Brain microvascular endothelial cell (primary cell): ENCODE data around the gene ING3.
A peak's percentile ranks its signal among the peaks of the same experiment; 100 is the strongest.

ENCODE experiments used
- DNase-seq: peaks from one replicate; pipeline ENCODE4 v3.0.0-alpha.2; 2020
- H3K27ac ChIP-seq: fragments of 250-450 bp; sonication (Bioruptor Pico); 2 replicates; pipeline ENCODE4 v1.5.1; 2020; ENCODE audit warnings: mild to moderate bottlenecking, moderate library complexity
- H3K27me3 ChIP-seq: fragments of 250-450 bp; sonication (Bioruptor Pico); replicated peaks from 2 replicates; pipeline ENCODE4 v1.5.1; 2020; ENCODE audit warnings: mild to moderate bottlenecking
- H3K36me3 ChIP-seq: fragments of 250-450 bp; sonication (Bioruptor Pico); replicated peaks from 2 replicates; pipeline ENCODE4 v1.5.1; 2020; ENCODE audit warnings: mild to moderate bottlenecking
- H3K4me3 ChIP-seq: 2 replicates; pipeline ENCODE4 v1.5.1; 2011; ENCODE audit warnings: low read depth, mild to moderate bottlenecking, control low read depth, low read length, moderate library complexity
- CTCF ChIP-seq: IDR thresholded peaks from 2 replicates; pipeline ENCODE4 v1.5.1; 2011; ENCODE audit warnings: low read depth, mild to moderate bottlenecking, moderate library complexity, low read length, control low read depth, inconsistent platforms; ENCODE audit errors: missing control alignments
- in situ Hi-C: cut with HindIII; loops from 2 replicates; pipeline ENCODE4 v1.10.0; 2017; ENCODE audit warnings: low sequenced_read_pairs, low pct_ligation_motif_present

ING3 gene

GRCh38 chr7:120986650-120987049 lies 36.1 kb downstream of the ING3 start:
- no peak for TF ChIP-seq CTCF
- H3K36me3 ChIP-seq: no peaks in the 10 kb centered on the region
- no peak for DNase-seq
- H3K27me3 ChIP-seq: no peaks in the 10 kb centered on the region
- no peak overlapping the region for H3K4me3 ChIP-seq
- no peak overlapping the region for H3K27ac ChIP-seq
- in situ Hi-C loops: loop anchor here (25.0 kb wide), 2 partner anchors 101 to 351 kb away; partner anchors contain the start of gene WNT16

DNA sequence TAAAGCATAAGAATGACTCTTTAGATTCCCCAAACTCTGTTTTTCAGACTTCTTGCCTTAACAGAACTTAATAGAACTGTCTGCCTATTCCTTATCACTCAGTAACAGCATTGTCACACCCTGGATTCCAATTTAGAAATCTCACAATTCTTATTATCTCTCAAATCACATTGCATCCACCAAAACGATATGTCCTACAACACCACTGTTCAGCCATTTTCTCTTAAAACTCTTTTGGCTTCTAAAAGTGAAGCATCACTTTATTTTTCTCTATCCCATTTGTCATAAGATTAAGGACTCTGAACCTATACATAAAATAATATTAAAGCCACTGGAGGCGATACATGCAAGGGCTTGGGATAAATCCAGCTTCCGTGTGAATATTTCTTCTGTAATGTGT lies 36.7 kb downstream of the ING3 start:
- TF ChIP-seq CTCF: no peak
- in situ Hi-C loops: loop anchor here (25.0 kb wide), 2 partner anchors 100 to 350 kb away; partner anchors contain the start of gene WNT16

DNA sequence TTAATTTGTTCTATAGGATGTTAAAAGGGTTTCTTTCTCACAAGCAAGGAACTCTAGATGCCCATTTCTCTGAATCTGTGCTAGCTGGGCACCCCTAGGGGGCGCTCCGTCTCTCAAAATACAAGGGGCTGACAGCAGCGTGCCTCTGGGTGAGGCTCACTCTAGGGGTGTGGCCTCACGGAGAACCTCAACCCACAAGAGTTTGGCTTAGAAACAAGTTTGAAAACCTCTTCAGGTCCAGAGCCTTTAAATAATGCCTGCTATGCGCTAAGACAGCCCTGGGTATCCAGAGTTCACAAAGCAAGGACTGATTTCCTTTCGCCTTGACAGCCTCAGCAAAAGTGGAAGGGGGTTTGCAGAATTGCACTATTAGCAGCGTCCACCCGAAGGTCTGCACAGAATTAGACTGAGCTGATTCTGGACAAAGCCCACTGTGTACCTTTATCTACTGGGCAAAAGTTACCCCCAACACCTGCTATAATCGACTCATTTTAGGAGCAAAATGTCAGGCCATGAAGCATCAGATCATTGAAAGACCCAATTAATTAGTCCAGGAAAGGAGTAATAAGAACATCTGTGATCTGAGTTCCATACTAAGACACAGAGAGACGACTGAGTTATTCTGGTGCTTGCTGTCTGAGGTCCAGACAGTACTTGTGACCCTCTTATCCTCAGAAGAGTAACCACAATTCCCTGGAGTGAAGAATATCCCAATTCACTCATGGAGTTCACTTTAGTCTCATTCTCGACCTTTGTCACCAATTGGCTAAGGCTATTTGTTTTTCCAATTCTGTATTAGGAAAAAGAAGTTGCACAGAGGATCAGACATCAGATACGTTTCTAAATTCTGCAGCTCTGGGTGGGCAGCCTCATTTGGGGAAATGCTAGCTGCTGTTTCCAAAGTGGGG lies 37.4 kb downstream of the ING3 start:
- in situ Hi-C loops: loop anchor here (25.0 kb wide), 2 partner anchors 99 to 349 kb away; partner anchors contain the start of gene WNT16
- H3K27me3 ChIP-seq: no peaks in the 10 kb centered on the region
- peak overlapping the region; percentile 48 for H3K27ac ChIP-seq
- no peaks in the 10 kb centered on the region for H3K36me3 ChIP-seq
- TF ChIP-seq CTCF: peak; percentile 98
- peak overlapping the region; percentile 61 for H3K4me3 ChIP-seq
- peak; percentile 93 for DNase-seq

More for the DNA sequence above, 36.7 kb downstream of the ING3 start:
- no peak for DNase-seq
- Histone ChIP-seq H3K36me3 (no peaks in the 10 kb centered on the region), H3K4me3 (no peak overlapping the region), H3K27ac (no peak overlapping the region), H3K27me3 (no peaks in the 10 kb centered on the region)

- no peak for TF ChIP-seq CTCF
- H3K27me3 ChIP-seq: no peaks in the 10 kb centered on the region
- H3K27ac ChIP-seq: peak within 1 kb of the TSS; percentile 48
- no peaks in the 10 kb centered on the region for H3K36me3 ChIP-seq
- DNase-seq: peak; percentile 73
- peak within 1 kb of the TSS; percentile 61 for H3K4me3 ChIP-seq
- in situ Hi-C loops: loop anchor here (25.0 kb wide), 2 partner anchors 99 to 349 kb away; partner anchors contain the start of gene WNT16
These were observed 38.1 kb downstream of the ING3 start, which contains the start of gene CPED1 for GRCh38 chr7:120988591-120989256. TSS of gene CPED1 (plus strand) at chr7:120988711. CDS start at chr7:120989622, 911 bp downstream.

GRCh38 chr7:120989257-120990220 lies 39.0 kb downstream of the ING3 start:
- Histone ChIP-seq H3K4me3 (peak overlapping the region; percentile 61), H3K27ac (peak overlapping the region; percentile 48), H3K27me3 (no peaks in the 10 kb centered on the region), H3K36me3 (no peaks in the 10 kb centered on the region)
- in situ Hi-C loops: loop anchor here (25.0 kb wide), 2 partner anchors 98 to 348 kb away; partner anchors contain the start of gene WNT16
- TF ChIP-seq CTCF: no peak
- DNase-seq: no peak
